Measurements from ENCODE around the gene S100A3. TPM values are rescaled to one million over a fixed set of nuclear protein-coding genes. Genes with fewer than 3 reads are reported as not detected.
A peak's percentile ranks its signal among the peaks of the same experiment; 100 is the strongest.

S100A3 gene
- total RNA-seq, 1 donor from 2014 or later: not detected

- Histone ChIP-seq H3K27me3 (no peaks in the 10 kb centered on the region), H3K9me3 (no peaks in the 10 kb centered on the region), H3K36me3 (no peaks in the 10 kb centered on the region), H3K27ac (no peak overlapping the region), H3K4me3 (no peak overlapping the region), H3K4me1 (peaks cover 11 to 24% of the 10 kb centered on the region in 2 donors)
- TF ChIP-seq, protein P1, sequence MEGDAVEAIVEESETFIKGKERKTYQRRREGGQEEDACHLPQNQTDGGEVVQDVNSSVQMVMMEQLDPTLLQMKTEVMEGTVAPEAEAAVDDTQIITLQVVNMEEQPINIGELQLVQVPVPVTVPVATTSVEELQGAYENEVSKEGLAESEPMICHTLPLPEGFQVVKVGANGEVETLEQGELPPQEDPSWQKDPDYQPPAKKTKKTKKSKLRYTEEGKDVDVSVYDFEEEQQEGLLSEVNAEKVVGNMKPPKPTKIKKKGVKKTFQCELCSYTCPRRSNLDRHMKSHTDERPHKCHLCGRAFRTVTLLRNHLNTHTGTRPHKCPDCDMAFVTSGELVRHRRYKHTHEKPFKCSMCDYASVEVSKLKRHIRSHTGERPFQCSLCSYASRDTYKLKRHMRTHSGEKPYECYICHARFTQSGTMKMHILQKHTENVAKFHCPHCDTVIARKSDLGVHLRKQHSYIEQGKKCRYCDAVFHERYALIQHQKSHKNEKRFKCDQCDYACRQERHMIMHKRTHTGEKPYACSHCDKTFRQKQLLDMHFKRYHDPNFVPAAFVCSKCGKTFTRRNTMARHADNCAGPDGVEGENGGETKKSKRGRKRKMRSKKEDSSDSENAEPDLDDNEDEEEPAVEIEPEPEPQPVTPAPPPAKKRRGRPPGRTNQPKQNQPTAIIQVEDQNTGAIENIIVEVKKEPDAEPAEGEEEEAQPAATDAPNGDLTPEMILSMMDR (IDR thresholded peaks at IDR 0.05): peak; percentile 93 to 95 (median 93)
- intact Hi-C loops (cut with DNase I): loop anchor here (1.0 to 2.0 kb wide), 3 partner anchors 22 to 106 kb away; partner anchors contain the start of gene S100A14
- DNase-seq (ENCODE audit: low spot score in 2 of 2): peak in 1 of 2 donors; percentile 93
These were observed 38.1 kb downstream of the S100A3 start for GRCh38 chr1:153510984-153511410.

DNA sequence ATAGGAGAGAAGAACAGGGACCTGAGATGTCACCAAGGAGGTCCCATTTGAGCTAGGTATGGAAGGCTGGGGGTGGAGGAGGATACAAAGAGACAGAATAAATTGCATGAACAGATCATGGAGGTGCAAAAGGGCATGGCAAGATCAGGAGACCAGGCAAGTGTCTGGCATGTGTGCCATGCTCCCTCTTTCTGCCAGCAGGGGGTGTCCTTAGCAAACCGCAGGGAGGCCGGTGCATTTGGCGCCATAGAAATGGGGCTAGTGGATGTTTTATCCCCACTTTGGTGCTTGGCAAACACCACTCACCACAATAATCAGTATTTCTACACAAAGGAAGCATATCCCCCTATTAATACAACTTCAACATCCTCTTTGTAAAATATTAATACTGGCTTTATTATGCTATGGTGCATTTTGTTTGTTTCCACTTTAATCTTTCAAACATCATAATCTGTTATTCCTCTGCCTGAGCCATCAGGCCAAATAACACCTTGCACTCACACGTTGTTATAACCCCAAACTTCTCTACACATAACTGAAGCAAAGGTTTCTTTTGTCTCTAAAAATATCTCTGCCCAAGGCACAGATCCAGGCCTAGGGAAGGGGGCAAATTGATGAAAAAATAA is 39.2 kb downstream of the S100A3 start:
- peak in 1 of 2 donors; percentile 66 for DNase-seq (ENCODE audit: low spot score in 2 of 2)
- intact Hi-C loops (cut with DNase I): loop anchor here (2.0 to 5.0 kb wide), 3 partner anchors 23 to 117 kb away; partner anchors contain the start of genes S100A1, S100A13 and S100A14
- H3K27ac ChIP-seq: no peak overlapping the region

DNA sequence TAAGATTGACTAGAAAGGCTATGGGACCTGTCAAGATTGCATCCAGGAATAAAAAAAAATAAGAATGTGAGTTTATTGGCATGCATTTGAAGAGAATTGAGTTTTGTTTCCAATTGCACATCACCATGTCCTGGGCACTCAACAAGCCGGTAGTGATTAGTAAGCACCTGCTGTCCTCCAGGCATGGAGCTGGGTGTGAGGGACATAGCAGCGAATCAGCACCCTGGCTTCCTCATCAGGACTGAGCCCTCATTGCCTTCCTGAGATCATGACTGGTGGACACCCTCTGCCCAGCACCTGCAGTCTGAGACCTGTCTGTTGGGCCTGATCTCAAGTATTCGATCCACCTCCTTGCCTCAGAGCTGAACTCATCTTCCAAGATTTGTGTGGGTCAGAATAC is 40.0 kb downstream of the S100A3 start:
- Histone ChIP-seq H3K4me3 (no peak overlapping the region), H3K4me1 (peaks cover 11 to 25% of the 10 kb centered on the region in 2 donors), H3K36me3 (no peaks in the 10 kb centered on the region), H3K27ac (no peak overlapping the region), H3K27me3 (no peaks in the 10 kb centered on the region), H3K9me3 (no peaks in the 10 kb centered on the region)
- DNase-seq (ENCODE audit: low spot score in 2 of 2): peak in 1 of 2 donors; percentile 37
- TF ChIP-seq, protein P1 (IDR thresholded peaks at IDR 0.05): no peak
- intact Hi-C loops (cut with DNase I): loop anchor here (5.0 kb wide), 1 partner anchor 118 kb away; the partner anchor contains the start of genes S100A1 and S100A13

More for the DNA sequence above, 39.2 kb downstream of the S100A3 start:
- Histone ChIP-seq H3K4me3 (no peak overlapping the region), H3K36me3 (no peaks in the 10 kb centered on the region), H3K4me1 (peaks cover 11 to 25% of the 10 kb centered on the region in 2 donors), H3K27me3 (no peaks in the 10 kb centered on the region), H3K9me3 (no peaks in the 10 kb centered on the region)
- TF ChIP-seq, protein P1 (IDR thresholded peaks at IDR 0.05): peak in 2 of 3 experiments; percentile 32 to 43

- intact Hi-C loops (cut with DNase I): loop anchor here (2.0 to 5.0 kb wide), 2 partner anchors 17 to 119 kb away; partner anchors contain the start of genes S100A1 and S100A13
- TF ChIP-seq, protein P1 (IDR thresholded peaks at IDR 0.05): no peak
- Histone ChIP-seq H3K9me3 (no peaks in the 10 kb centered on the region), H3K4me3 (no peak overlapping the region), H3K4me1 (peaks cover 11 to 25% of the 10 kb centered on the region in 2 donors), H3K36me3 (no peaks in the 10 kb centered on the region), H3K27ac (peak overlapping the region; percentile 78 to 94), H3K27me3 (no peaks in the 10 kb centered on the region)
- DNase-seq (ENCODE audit: low spot score in 2 of 2): peak in 1 of 2 donors; percentile 60
These were observed 41.0 kb downstream of the S100A3 start for GRCh38 chr1:153507926-153508583.

DNA sequence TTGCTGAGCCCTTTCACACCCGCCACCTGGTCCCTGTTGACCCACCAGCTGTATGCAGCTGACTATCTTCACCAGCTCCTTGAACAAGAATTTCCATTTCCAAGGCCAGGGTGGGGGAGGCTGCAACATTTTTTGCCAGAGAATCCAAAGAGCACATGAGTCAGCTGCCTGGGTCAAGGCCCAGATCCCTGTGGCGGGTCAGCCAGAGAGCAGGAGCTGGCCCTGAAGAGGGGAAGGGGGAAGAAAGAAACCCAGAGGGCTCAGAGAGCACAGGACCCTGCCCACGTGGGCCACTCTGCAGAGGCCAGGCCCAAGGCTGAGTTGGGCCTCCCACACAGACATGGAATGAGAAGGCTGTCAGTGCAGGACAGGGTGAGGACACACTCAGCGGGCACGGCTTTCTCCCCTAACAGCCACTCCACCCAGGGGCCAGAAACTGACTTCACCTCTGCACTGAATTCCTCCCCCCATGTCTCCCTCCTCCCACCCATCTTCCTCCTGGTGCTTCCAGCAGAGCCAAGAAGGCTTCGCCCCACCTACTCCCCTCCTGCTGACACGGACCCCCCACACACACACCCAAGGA is 42.1 kb downstream of the S100A3 start:
- TF ChIP-seq, protein P1 (IDR thresholded peaks at IDR 0.05): no peak
- Histone ChIP-seq H3K27me3 (no peaks in the 10 kb centered on the region), H3K4me1 (peaks cover 11 to 25% of the 10 kb centered on the region in 2 donors), H3K36me3 (no peaks in the 10 kb centered on the region), H3K4me3 (peak overlapping the region in 1 of 2 donors; percentile 6), H3K9me3 (no peaks in the 10 kb centered on the region), H3K27ac (peak overlapping the region; percentile 78 to 94)
- intact Hi-C loops (cut with DNase I): loop anchor here (2.0 to 5.0 kb wide), 2 partner anchors 16 to 120 kb away; partner anchors contain the start of genes S100A1 and S100A13
- peak; percentile 80 to 95 for DNase-seq (ENCODE audit: low spot score in 2 of 2)

Measured in ascending aorta (tissue), 2 donors.